HG03280 (cell line): ENCODE measurements around the gene ARHGAP26.

Experiments used
- ATAC-seq: cut with Tn5 transposase; IDR thresholded peaks from one replicate; pipeline ENCODE4 v1.9.1; 2021; ENCODE audit warnings: mild to moderate bottlenecking, moderate library complexity; ENCODE audit not compliant: unreplicated experiment

ARHGAP26 gene

DNA sequence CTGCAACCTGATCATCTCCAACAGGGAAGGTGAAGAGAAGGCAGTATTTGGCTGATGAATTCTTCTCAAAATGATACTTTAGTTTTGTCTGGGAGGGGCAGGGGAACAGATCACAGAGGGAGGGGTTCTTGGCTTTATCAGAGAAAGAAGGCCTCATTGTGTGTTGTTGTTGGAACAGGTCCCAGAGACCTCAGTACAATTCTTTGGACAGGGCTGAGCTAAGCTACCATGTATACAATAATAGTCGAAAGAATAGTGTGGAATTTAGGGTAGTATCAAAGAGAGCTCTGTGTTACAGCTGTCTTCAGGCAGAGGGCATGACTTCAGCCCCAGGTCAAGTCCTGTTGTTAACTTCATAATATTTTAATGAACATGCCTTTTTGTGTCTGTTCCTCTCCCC is 39.9 kb downstream of the ARHGAP26 start:
- no peak for ATAC-seq

DNA sequence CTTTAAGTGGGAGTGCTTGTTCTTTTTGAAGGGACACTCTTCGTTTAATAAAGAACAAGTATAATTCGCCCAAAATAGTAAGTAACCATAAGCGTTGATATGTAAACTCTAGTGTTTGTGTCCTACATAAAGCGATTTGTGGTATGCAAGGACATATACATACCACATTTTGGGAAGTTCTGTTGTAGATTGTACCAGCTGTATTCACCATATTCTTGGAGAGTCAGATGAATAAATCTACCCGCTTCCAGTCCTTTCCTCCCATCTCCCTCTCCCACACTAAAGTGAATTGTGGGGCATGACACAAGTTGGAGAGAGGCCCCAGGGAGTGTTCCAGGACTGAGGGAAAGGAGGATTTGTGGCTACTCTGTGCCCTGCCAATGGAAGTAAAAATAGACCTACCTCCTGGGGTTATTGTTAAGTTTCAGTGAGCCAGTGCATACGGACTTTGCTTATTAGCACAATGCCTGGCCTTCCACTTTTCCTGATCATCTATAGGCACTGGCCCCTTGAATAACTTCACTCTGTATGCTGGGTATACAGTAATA is 40.6 kb downstream of the ARHGAP26 start:
- ATAC-seq, result no peak

DNA sequence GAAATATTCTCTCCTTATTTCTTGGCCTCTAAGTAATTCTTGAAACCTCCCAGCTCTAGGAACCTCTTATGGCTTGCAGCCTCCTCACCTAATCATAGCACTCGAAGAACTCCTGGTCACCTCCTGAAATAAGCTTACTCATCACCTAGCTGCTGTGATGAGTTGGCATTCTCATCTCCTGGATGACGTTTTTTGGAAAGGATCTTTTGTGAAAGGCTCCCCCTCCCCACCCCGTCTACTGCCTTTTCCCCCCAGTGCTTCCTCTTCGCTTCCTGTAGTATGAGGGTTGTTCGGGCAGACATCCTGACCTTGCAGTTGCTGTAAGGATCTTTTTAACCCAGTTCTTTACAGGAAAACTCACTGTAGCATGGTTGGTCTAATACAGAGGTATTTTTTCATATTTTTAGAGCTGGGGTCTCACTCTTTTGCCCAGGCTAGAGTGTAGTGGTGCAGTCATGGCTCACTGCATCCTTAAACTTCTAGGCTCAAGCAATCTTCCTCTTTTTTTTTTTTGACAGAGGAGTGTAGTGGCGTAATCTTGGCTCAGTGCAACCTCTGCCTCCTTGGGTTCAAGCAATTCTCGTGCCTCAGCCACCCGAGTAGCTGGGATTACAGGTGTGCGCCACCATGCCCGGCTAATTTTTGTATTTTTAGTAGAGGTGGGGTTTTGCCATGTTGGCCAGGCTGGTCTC is 41.8 kb downstream of the ARHGAP26 start:
- ATAC-seq, result no peak

DNA sequence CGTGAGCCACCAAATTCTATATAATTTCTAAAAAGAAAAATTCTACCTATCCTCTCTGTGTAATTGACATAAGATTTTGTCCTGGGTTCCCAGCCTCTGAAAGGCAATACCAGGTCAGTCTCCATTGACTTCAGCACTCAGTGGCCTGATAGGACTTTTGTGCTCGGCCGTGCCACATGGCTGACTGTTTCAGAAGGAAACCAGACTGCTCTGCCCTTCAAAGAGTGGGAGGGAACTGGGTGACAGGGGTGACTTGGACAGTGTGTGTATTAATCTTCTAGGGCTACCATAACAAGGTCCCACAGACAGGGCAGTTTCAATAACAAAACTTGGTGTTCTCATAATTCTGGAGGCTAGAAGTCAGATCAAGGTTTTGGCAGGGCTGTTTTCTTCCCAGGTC is 43.0 kb downstream of the ARHGAP26 start:
- ATAC-seq, result no peak

DNA sequence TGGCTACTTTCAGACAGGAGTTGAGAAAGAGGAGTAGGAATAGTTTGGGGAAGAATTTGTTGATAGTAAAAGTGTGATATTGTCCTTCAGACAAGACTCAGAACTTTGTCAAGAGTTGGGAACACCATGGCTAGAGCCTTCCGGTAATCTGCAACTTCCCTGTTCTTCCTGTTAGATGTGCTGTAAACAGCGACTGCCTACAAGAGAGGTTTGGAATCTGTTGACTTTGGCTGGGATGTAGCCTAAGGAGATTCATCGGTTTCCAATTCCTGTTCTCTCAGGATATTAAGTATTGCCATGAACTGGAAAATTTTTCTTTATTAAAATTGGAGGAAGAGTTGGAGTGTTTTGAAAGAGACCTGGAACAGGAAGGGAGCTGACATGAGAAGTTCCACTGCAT is 43.9 kb downstream of the ARHGAP26 start:
- no peak for ATAC-seq

DNA sequence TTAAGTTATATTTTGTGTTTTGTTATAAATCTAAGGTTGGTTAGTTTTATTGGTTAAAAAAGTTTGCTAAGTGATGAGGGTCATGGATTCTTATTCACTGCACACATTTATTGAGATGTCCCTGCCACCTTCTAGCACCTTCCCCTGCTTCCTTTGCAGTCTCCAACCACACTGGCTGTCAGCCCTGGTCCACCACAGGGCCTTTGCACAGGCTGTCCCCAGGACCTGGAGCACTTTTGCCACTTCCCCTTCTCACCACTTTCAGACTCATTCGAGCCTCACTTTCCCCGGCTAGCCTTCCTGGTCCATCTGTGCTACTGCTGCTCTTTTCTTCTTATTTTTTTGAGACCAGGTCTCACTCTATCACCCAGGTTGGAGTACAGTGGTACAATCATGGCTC is 45.3 kb downstream of the ARHGAP26 start:
- no peak for ATAC-seq

DNA sequence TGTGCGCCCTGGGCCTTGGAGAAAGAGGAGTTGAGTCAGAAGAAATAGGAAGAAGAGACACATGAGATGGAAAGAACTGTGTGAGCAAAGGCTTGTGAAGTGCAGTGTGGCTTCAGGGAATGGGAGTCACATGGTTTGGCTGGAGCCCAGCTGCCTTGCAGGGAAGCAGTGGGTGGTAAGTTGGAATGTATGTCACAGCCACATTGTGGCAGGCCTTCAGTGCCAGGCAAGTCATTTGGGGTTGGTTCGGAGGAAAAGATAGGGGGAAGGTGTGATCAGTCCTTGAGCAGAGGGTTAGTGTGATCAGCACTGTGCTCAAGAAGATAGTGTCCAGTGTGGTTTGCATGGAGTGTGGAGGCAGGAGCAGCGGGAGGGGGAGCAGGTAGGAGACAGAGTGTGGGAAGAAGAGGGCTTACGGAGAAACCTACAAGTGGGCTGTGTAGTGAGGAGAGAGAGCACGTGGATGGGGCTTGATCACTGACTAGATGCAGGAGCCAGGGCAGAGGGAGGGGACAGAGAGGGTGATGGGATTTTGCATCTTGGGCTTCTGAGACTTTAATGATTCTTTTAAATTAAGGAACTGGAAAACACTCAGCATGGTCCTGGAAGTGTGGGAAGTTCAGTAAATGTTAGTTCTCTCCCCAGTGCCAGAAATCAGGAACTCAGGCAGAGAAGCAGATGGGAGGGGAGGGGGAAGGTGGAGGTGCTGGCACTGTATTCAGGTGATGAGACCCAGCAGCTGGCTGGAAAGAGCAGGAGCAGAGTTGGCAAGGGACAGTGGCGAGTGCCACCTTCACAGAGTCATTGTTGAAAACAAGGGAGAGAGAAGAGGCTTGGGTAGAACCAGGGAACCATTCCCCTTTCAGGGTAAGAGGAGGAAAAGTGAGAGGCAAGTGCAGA is 46.6 kb downstream of the ARHGAP26 start:
- ATAC-seq, result no peak

DNA sequence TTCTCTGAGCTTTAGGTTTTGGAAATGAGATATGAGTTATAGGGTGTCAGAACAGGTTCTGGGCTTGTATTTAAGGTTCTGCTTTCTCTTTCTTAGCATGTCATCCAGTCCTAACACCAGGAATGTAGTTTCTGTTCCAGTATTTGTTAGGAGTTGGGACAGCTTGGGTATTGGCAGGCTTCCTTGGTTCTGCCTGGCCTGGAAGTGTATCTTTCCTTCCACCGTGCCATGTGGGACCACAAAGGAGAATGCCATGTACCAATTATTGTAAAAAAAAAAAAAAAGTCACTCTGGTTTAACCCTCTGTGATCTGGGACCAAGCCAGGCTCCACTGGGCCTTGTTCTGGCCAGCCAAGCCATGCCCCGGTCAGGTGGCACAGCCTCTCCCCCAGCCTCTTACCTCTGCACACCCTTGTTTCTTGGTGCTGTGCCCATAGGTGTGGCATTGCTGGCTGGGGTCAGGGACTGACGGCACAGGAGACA is 47.8 kb downstream of the ARHGAP26 start:
- no peak for ATAC-seq

DNA sequence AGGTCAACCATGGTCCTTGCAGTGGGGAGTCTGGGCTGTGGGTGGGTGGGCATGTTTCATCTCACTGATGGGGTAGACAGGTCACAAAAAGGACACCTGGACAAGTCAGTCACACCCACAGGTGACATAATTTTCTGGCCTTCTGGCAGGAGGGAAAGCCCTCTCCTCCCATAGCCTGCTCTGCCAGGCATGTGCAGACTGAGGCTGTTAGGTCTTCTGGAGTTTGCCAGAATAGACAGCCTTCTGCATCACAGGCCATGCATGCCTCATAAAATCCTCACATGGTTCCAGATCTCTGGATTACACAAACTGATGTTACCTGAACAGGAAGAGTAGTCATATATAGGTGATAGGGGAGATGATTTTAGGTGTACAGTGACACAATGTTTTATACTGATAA is 49.1 kb downstream of the ARHGAP26 start:
- no peak for ATAC-seq

DNA sequence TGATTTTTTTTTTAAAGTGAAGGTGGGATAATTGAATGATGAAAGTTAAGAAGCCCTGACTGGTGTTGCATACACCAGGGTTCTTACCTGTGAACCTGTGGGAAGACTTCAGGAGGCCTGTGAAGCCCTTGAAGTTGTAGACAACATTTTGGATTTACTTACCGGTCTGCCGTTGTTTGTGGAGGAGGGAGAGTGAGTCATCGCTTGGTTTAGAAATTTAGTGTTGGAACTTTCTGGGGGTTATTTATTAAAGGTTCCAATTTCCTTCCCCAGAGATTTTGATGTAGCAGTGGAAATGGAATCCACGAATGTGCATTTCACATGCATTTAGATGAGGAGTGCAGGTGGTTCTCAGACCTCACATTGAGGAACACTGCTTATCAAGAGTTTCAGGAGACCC is 49.6 kb downstream of the ARHGAP26 start:
- no peak for ATAC-seq

DNA sequence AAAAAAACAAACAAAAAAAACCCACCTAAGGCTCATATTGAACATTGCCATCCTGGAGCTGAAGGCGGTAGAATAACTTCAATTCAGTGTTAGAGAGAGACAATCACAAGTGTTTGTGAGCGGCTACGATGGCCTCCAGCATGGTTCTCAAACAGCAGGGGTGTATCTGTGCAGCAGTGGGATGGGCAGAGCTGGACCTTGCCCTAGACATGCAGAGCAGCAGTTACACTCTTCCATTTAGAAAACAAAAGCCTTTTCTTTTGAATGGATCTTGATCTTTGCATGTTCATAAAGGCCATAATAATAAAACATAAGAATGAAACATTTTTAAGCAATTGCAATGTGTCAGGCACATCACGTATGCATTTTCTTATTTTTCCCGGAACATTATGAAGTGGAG is 50.3 kb downstream of the ARHGAP26 start:
- no peak for ATAC-seq

DNA sequence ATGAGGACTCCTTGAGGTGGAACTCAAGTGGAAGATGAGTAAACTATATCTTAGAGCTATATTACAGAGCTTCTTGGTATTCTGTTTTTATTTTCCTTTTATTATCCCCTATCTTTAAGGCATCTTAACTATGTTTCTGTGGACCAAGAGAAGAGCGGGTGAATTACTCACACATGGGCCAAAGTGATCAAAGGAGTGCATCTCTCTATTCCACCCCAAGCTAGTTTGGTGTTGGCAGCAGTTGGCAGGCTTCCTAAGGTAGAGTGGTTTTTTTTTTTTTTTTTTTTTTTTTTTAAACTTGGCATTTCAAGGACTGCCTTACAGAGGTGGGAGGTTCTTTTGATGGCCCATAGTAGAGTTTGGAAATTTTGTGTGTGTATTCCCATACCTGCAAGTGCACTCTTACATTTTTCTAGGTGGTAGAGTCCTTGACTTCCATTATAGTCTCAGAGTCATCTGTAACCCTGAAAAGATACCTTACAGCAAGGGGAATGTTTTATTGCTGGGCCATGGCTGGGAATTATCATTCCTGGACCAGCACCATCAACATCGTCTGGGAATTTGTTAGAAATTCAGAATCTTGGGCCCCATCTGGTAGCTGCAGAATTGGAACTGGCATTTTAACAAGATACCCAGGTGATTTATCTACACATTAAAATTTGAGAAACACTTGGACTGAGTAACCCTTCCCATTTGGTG is 51.0 kb downstream of the ARHGAP26 start:
- ATAC-seq, result no peak

DNA sequence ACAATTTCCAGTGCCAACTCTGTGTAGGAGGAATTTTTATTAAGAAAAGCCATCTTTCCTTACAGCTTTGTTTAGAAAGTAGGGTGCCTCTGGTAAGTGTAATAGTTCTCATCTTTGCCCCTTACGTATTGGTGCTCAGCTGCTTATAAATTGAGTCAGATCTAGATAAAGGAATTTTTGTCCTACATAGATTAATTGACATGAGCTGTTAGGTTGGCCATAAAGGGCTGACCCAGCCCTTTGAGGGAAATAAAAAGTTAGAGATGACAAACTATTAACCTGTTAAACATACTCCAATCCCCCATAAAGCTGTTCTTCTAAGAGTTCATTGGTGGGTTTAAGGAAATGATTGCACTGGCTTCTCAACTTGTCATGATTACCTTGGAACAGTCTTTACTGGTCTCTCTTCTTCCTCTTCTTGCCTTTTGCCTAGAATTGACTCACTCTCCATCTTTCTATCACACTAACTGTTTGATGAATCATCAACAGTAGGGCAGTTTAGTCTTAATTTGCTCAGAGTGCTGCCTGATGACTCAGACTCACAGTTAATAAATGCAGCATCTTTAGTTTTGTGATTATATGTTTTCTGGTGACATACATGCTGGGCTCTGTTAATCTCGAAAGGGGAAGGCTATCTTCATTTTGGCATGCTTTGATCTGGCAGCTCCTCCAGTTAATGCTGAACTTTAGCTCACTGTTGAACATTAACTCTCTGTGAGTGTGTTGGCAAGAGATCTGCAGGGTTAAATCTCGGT is 51.7 kb downstream of the ARHGAP26 start:
- ATAC-seq, result peak; percentile 56

DNA sequence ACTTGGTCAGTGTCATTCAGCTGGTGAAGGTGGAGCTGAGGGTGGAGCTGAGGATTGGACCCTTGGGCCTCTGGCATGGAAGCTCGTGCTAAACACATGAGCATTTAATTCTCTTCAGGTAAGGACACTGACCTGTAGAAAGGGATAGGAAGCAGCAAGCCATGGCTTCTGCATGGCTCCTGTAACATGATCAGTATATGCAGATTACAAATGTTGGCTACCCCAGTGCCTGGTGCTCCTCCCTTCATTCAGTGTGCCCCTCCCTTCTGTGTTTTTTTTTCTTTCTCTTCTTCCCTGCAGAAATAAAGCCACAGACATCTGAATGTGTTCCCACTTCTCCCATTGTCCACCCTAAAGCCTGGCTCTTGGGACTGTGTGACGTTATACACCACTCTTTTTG is 52.9 kb downstream of the ARHGAP26 start:
- no peak for ATAC-seq

DNA sequence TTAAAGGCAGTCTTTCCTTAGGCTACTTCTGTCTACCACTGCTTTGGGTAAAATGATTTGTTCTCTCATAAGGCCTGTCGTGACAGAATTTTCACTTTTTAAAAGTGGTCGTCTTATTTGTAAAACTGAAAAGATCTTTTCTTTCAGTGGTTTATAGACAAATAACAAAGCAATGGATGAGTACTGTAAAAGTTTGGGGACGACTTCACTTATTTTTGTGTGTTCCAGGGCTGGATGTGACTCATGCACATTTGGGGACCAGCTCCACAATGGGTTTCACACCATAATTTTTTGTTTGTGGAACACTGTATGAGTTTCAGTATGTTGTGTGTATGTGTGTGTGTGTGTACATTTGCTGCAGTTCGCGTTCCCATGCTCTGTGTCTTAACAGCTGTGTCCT is 53.6 kb downstream of the ARHGAP26 start:
- no peak for ATAC-seq

DNA sequence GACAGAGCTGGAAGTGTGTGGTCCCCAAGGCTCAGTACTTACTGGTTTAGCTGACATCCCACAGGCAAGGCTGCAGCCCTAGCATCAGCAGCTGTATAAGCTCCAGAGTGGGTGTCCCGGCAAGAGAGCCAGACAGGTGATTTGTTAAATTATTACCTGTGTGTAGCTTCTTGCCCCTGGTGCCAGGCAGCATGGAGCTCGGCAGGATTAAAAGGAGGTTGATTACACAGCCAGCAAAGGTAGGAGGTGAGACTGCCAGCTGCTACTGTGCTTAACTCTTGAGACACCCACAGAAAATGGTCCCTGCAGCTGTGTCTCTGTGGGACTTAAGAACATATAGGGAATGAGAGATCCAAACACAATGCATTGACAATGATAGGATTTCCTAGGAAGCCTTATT is 54.2 kb downstream of the ARHGAP26 start:
- ATAC-seq, result no peak

DNA sequence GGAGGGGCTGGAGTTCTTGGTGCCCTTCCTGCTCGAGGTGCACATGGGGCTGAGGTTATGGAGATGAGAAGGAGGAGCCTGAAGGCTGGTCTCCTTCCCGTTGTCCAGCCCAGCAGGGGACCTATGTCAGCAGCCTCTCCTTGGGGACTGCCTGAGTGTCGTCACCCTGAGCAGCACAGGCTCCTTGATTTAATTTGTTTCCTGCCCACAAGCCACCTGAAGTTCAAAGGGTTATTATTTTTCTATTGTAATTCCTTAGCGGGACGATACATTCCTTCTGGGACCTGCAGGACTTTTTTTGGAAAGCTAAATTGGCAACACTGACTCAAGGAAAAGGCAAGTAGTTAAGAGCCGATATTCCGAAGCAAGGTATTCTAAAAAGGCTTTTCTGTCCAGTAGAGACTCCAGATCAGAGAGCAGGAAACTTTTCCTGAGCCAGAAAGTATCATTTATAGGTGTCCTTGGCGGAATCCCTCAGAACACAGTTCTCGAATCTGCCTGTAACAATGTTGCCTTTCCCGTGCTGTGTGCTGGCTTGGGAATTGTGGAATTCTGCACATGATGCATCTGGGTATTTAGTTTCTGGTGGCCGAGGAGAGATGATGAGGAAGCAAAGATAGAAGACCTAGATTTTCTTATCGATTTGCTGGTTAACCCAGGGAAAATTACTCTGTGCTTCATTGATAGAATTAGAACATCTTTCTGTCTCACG is 55.4 kb downstream of the ARHGAP26 start:
- no peak for ATAC-seq

DNA sequence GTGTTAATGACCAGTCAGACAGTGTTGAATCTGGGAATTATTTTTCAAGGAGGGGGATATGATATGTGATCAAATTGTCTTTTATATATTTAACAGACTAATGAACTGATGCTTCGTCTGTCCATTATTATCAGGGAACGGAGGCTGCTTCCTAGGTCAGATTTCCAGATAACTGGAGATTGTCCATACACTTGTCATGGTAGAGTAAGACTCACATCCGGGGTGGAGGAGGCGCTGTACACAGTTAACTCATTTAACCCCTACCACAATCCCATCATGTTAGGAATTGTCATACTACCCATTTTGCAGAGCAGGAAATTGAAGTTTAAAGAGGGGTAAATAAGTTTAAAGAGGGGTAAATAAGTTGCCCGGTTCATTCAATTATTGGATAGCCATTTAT is 55.9 kb downstream of the ARHGAP26 start:
- ATAC-seq, result no peak

DNA sequence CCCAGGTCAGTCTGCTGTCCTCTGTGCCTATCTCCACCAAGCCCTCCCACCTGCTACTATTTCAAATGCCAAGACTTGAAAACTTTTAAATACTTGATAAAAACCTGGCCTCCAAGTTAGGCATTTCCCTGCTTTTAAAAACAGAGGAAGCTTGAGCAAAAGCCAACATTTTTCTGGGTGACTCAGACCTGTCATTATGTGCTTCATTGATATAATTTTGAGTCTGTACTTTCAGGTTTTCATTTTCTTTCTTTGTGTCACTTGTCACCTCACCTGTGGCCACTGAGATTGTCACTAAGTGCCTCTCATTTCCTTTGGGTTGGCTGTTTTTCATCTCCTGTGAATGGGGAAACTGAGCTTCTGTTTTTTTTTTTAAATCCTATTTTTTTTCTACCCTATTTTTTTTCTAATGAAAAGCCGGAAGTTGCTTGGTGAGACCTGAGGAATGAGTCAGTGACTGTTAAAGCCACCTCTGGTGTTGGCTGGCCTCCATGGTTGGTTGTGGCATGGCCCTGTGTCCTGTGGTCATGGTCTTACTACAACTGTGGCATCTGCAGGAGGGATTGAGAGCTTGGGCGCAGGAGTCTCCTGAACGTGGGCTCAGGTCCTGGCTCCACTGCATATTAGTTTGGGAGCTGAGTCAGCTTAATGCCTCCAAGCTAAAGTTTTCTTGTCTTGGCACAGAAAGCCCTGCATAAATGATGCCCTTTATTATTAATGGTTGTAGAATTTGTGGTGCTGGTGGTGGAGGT is 56.7 kb downstream of the ARHGAP26 start:
- no peak for ATAC-seq
